NOMO-1 treated with DMSO at 0.1 percent for 48 hours (cell line): ENCODE results near the gene SDHA.
A peak's percentile ranks its signal among the peaks of the same experiment; 100 is the strongest.
"Not testable (repeated sequence)": the region's sequence is repeated elsewhere in the genome, so short reads cannot be mapped to it uniquely, and the experiment has no call there.

Experiments
- DNase-seq: peaks from one replicate; lab custom pipeline; 2025; ENCODE audit not compliant: unreplicated experiment; lab: John Stamatoyannopoulos, UW

SDHA gene

GRCh38 chr5:218457-219291 is 554 bp downstream of the SDHA start:
- peak; percentile 57 for DNase-seq

- peak; percentile 37 for DNase-seq
Measured at GRCh38 chr5:219460-219863, 1.3 kb downstream of the SDHA start.

GRCh38 chr5:219991-220390 is 1.9 kb downstream of the SDHA start:
- no peak for DNase-seq

GRCh38 chr5:222951-223715 is 5.0 kb downstream of the SDHA start:
- peak; percentile 17 for DNase-seq

- no peak for DNase-seq
Measured at GRCh38 chr5:223791-224190, 5.7 kb downstream of the SDHA start.

GRCh38 chr5:225334-225733 is 7.2 kb downstream of the SDHA start:
- DNase-seq = no peak

- DNase-seq = not testable (repeated sequence)
Measured at GRCh38 chr5:227375-227774, 9.3 kb downstream of the SDHA start.

- no peak for DNase-seq
Measured at GRCh38 chr5:228886-229285, 10.8 kb downstream of the SDHA start.

- DNase-seq = no peak
Measured at GRCh38 chr5:230711-231110, 12.6 kb downstream of the SDHA start.

GRCh38 chr5:231661-232060 is 13.5 kb downstream of the SDHA start:
- DNase-seq = no peak

GRCh38 chr5:233426-233825 is 15.3 kb downstream of the SDHA start:
- DNase-seq = not testable (repeated sequence)

GRCh38 chr5:234450-234849 is 16.3 kb downstream of the SDHA start:
- DNase-seq = no peak

- not testable (repeated sequence) for DNase-seq
Measured at GRCh38 chr5:235527-235926, 17.4 kb downstream of the SDHA start.

GRCh38 chr5:237931-238330 is 19.8 kb downstream of the SDHA start:
- not testable (repeated sequence) for DNase-seq

GRCh38 chr5:240550-240949 is 22.4 kb downstream of the SDHA start:
- DNase-seq = not testable (repeated sequence)

- not testable (repeated sequence) for DNase-seq
Measured at GRCh38 chr5:241045-241669, 23.0 kb downstream of the SDHA start.

- DNase-seq = not testable (repeated sequence)
Measured at GRCh38 chr5:243683-244367, 25.7 kb downstream of the SDHA start.

GRCh38 chr5:245717-246116 is 27.6 kb downstream of the SDHA start:
- not testable (repeated sequence) for DNase-seq

- not testable (repeated sequence) for DNase-seq
Measured at GRCh38 chr5:250396-250795, 32.3 kb downstream of the SDHA start.

- DNase-seq = not testable (repeated sequence)
Measured at GRCh38 chr5:251016-251415, 32.9 kb downstream of the SDHA start.

GRCh38 chr5:251538-251937 is 33.4 kb downstream of the SDHA start:
- DNase-seq = not testable (repeated sequence)
